DOHH2 (cell line): Measurements from ENCODE around the gene SH3PXD2A.

ENCODE experiments used
- H3F3A ChIP-seq: fragments of 200-600 bp; sonication (generic), shearing (Covaris generic); 2 replicates; pipeline ENCODE4 v1.6.0; 2016; ENCODE audit warnings: antibody characterized with exemption, mild to moderate bottlenecking; ENCODE audit not compliant: control insufficient read depth, insufficient read depth
- H3K27ac ChIP-seq: fragments of 200-600 bp; sonication (generic); 2 replicates; pipeline ENCODE4 v1.5.1; 2014; ENCODE audit warnings: low read depth, mild to moderate bottlenecking, low read length, moderate library complexity
- H3K27me3 ChIP-seq: fragments of 200-600 bp; sonication (generic); 2 replicates; pipeline ENCODE4 v1.6.1; 2014; ENCODE audit warnings: mild to moderate bottlenecking, low read length, mixed read lengths; ENCODE audit not compliant: control insufficient read depth
- H3K36me3 ChIP-seq: fragments of 200-600 bp; sonication (generic); 2 replicates; pipeline ENCODE4 v1.6.1; 2014; ENCODE audit warnings: mild to moderate bottlenecking, low read length, moderate library complexity, mixed read lengths; ENCODE audit not compliant: control insufficient read depth
- H3K4me1 ChIP-seq: fragments of 200-600 bp; sonication (generic); 2 replicates; pipeline ENCODE4 v1.6.1; 2014; ENCODE audit warnings: mild to moderate bottlenecking, low read length, mixed read lengths; ENCODE audit not compliant: control insufficient read depth
- H3K4me2 ChIP-seq: fragments of 200-600 bp; sonication (generic); 2 replicates; pipeline ENCODE4 v1.6.0; 2014; ENCODE audit warnings: mild to moderate bottlenecking, low read length, moderate library complexity
- H3K4me3 ChIP-seq: fragments of 200-600 bp; sonication (generic); 2 replicates; pipeline ENCODE4 v1.5.1; 2014; ENCODE audit warnings: mild to moderate bottlenecking, low read length, mixed read lengths
- H3K79me2 ChIP-seq: fragments of 200-600 bp; sonication (generic); 2 replicates; pipeline ENCODE4 v1.6.1; 2014; ENCODE audit warnings: mild to moderate bottlenecking, low read length, mixed read lengths; ENCODE audit not compliant: control insufficient read depth
- H3K9me2 ChIP-seq: fragments of 200-600 bp; sonication (generic); replicated peaks from 2 replicates; pipeline ENCODE4 v1.6.1; 2014; ENCODE audit warnings: mild to moderate bottlenecking, low read length, mixed read lengths; ENCODE audit not compliant: control insufficient read depth
- H3K9me3 ChIP-seq: fragments of 200-600 bp; sonication (generic); 2 replicates; pipeline ENCODE4 v1.6.1; 2014; ENCODE audit warnings: antibody characterized with exemption, low read length, mixed read lengths; ENCODE audit not compliant: control insufficient read depth, insufficient read depth
- H4K20me1 ChIP-seq: fragments of 200-600 bp; sonication (generic); 2 replicates; pipeline ENCODE4 v1.6.0; 2014; ENCODE audit warnings: low read depth, mild to moderate bottlenecking, antibody characterized with exemption, low read length, moderate library complexity; ENCODE audit not compliant: control insufficient read depth, insufficient read depth
- EZH2phosphoT487 ChIP-seq: fragments of 200-600 bp; sonication (generic); IDR thresholded peaks from 2 replicates; pipeline ENCODE4 v1.6.1; 2017; ENCODE audit warnings: borderline replicate concordance, mild to moderate bottlenecking, antibody characterized with exemption, low read length, moderate library complexity, mixed read lengths
- TF ChIP-seq, protein P1 (sequence below): fragments of 200-600 bp; sonication (generic); IDR thresholded peaks from one replicate; pipeline ENCODE4 v1.5.1; 2014; ENCODE audit warnings: antibody characterized with exemption, mild to moderate bottlenecking, low read depth, low read length; ENCODE audit not compliant: poor library complexity, severe bottlenecking

The SH3PXD2A gene

DNA sequence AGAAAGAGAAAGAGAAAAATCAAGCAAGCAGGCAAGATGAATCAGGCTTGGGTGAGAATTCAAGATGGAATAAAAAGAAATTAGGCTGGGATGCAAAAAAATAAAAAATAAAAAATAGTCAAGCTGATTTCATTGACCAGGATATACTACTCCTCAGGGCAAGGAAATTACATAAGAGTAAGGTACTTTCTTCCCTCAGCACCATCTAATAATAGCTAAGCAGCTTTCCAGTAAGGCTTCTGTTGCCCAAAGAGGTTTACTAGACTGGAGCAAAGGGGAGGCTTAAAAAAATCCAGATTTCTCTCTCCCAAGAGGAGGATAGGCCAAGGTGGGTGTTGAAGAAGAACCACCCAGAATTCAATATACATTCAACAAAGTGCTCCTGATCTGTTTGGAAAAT lies 268.3 kb downstream of the SH3PXD2A start:
- Histone ChIP-seq H3F3A (no peaks in the 10 kb centered on the region), H3K27ac (no peak overlapping the region), H3K9me3 (no peaks in the 10 kb centered on the region), H3K4me1 (peaks cover 7% of the 10 kb centered on the region), H3K36me3 (no peaks in the 10 kb centered on the region), H3K9me2 (no peaks in the 10 kb centered on the region), H3K4me2 (no peak overlapping the region), H4K20me1 (no peaks in the 10 kb centered on the region), H3K27me3 (no peaks in the 10 kb centered on the region), H3K4me3 (no peak overlapping the region), H3K79me2 (no peaks in the 10 kb centered on the region)
- no peak for TF ChIP-seq EZH2phosphoT487
- TF ChIP-seq, protein P1, sequence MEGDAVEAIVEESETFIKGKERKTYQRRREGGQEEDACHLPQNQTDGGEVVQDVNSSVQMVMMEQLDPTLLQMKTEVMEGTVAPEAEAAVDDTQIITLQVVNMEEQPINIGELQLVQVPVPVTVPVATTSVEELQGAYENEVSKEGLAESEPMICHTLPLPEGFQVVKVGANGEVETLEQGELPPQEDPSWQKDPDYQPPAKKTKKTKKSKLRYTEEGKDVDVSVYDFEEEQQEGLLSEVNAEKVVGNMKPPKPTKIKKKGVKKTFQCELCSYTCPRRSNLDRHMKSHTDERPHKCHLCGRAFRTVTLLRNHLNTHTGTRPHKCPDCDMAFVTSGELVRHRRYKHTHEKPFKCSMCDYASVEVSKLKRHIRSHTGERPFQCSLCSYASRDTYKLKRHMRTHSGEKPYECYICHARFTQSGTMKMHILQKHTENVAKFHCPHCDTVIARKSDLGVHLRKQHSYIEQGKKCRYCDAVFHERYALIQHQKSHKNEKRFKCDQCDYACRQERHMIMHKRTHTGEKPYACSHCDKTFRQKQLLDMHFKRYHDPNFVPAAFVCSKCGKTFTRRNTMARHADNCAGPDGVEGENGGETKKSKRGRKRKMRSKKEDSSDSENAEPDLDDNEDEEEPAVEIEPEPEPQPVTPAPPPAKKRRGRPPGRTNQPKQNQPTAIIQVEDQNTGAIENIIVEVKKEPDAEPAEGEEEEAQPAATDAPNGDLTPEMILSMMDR = no peak

DNA sequence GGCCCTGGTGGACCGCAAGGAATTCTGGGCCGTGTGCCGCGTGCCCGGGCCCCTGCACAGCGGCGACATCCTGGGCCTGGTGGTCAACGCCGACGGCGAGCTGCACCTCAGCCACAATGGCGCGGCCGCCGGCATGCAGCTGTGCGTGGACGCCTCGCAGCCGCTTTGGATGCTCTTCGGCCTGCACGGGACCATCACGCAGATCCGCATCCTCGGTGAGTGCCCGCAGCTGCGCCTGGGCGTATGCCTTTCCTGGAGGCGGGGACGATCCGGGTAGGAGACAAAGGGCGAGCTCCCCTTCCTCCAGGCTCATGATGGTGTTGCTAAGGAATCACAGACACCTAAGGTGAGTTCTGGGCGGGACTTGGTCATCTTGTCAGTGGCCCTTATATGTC lies 270.4 kb downstream of the SH3PXD2A start:
- Histone ChIP-seq H3K36me3 (no peaks in the 10 kb centered on the region), H3F3A (no peaks in the 10 kb centered on the region), H3K4me2 (no peak overlapping the region), H3K79me2 (no peaks in the 10 kb centered on the region), H3K4me3 (no peak overlapping the region), H3K27ac (no peak overlapping the region), H4K20me1 (no peaks in the 10 kb centered on the region), H3K9me2 (no peaks in the 10 kb centered on the region), H3K9me3 (no peaks in the 10 kb centered on the region), H3K4me1 (peaks cover 7% of the 10 kb centered on the region), H3K27me3 (peaks cover 3% of the 10 kb centered on the region; the same call in 1 of the 2 replicates)
- no peak for TF ChIP-seq EZH2phosphoT487
- TF ChIP-seq, protein P1 = no peak

DNA sequence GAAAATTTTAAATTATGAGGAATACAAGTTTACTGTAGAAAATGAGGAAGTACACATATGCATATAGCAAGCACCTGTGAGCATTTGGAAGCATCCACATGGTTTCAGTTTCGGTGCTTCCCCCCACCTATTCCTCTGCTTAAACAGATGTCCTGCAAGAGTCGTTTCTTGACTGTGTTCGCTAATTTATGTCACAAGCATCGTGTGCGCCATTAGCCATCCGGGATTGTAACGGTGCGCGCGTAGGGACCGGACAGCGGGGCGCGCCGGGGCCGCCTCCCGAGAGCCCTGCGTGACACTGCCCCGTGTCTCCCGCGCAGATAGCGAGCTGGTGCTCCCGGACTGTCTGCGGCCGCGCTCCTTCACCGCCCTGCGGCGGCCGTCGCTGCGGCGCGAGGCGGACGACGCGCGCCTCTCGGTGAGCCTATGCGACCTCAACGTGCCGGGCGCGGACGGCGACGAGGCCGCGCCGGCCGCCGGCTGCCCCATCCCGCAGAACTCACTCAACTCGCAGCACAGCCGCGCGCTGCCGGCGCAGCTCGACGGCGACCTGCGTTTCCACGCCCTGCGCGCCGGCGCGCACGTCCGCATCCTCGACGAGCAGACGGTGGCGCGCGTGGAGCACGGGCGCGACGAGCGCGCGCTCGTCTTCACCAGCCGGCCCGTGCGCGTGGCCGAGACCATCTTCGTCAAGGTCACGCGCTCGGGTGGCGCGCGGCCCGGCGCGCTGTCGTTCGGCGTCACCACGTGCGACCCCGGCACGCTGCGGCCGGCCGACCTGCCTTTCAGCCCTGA lies 271.0 kb downstream of the SH3PXD2A start:
- H3K4me2 ChIP-seq = peak overlapping the region; percentile 23
- H3K9me3 ChIP-seq = no peaks in the 10 kb centered on the region
- no peak overlapping the region for H3K4me3 ChIP-seq
- H3K27ac ChIP-seq = no peak overlapping the region
- no peaks in the 10 kb centered on the region for H4K20me1 ChIP-seq
- no peak for TF ChIP-seq EZH2phosphoT487
- TF ChIP-seq, protein P1 = no peak
- H3K4me1 ChIP-seq = peaks cover 7% of the 10 kb centered on the region
- no peaks in the 10 kb centered on the region for H3K36me3 ChIP-seq
- no peaks in the 10 kb centered on the region for H3K79me2 ChIP-seq
- no peaks in the 10 kb centered on the region for H3F3A ChIP-seq
- peaks cover 3% of the 10 kb centered on the region; the same call in 1 of the 2 replicates for H3K27me3 ChIP-seq
- H3K9me2 ChIP-seq = no peaks in the 10 kb centered on the region
